Neutrophil (primary cell): ENCODE measurements around the gene LYPD6B.

Source experiments
- H3K27ac ChIP-seq: fragments of 200-600 bp; sonication (generic); 2 replicates; pipeline ENCODE4 v1.5.1; 2016; ENCODE audit warnings: mild to moderate bottlenecking, moderate library complexity
- H3K27me3 ChIP-seq: fragments of 200-600 bp; sonication (generic); 2 replicates; pipeline ENCODE4 v1.6.0; 2016; ENCODE audit warnings: mild to moderate bottlenecking
- H3K36me3 ChIP-seq: fragments of 200-600 bp; sonication (generic); 2 replicates; pipeline ENCODE4 v1.5.1; 2017
- H3K4me1 ChIP-seq, 2 experiments: fragments of 200-600 bp in 1 of 2; sonication (generic) in 1 of 2; 1 replicate in 1 of 2; 2 replicates in 1 of 2; pipeline versions ENCODE4 v1.5.1 to v1.6.1; 2013 to 2016; ENCODE audit warnings: low read depth in 1 of 2, low read length in 1 of 2, mild to moderate bottlenecking in 1 of 2, moderate library complexity in 1 of 2; ENCODE audit not compliant: control insufficient read depth in 1 of 2, insufficient read depth in 1 of 2
- H3K4me3 ChIP-seq, 2 experiments: fragments of 200-600 bp in 1 of 2; sonication (generic) in 1 of 2; 1 replicate in 1 of 2; 2 replicates in 1 of 2; pipeline ENCODE4 v1.5.1; 2013 to 2016; ENCODE audit warnings: low read depth in 1 of 2, low read length in 1 of 2, mild to moderate bottlenecking in 1 of 2, moderate library complexity in 1 of 2
- H3K9me3 ChIP-seq: fragments of 200-600 bp; sonication (generic); 2 replicates; pipeline ENCODE4 v1.5.1; 2016
- CTCF ChIP-seq: fragments of 200-600 bp; sonication (generic); IDR thresholded peaks from 2 replicates; pipeline ENCODE4 v1.5.1; 2016; ENCODE audit warnings: antibody characterized with exemption

LYPD6B gene

GRCh38 chr2:149169656-149170055 is 131.2 kb downstream of the LYPD6B start:
- no peak for TF ChIP-seq CTCF
- H3K4me3 ChIP-seq, result no peak overlapping the region
- no peaks in the 10 kb centered on the region for H3K27me3 ChIP-seq
- H3K36me3 ChIP-seq, result no peaks in the 10 kb centered on the region
- H3K4me1 ChIP-seq, result peaks cover 15 to 19% of the 10 kb centered on the region in 2 experiments
- H3K27ac ChIP-seq, result no peak overlapping the region
- H3K9me3 ChIP-seq, result no peaks in the 10 kb centered on the region

GRCh38 chr2:149170156-149170555 is 131.7 kb downstream of the LYPD6B start:
- Histone ChIP-seq H3K36me3 (no peaks in the 10 kb centered on the region), H3K27ac (no peak overlapping the region), H3K27me3 (no peaks in the 10 kb centered on the region), H3K9me3 (no peaks in the 10 kb centered on the region), H3K4me3 (no peak overlapping the region), H3K4me1 (peaks cover 15 to 19% of the 10 kb centered on the region in 2 experiments)
- TF ChIP-seq CTCF, result no peak

- peaks cover 15 to 19% of the 10 kb centered on the region in 2 experiments for H3K4me1 ChIP-seq
- no peak overlapping the region for H3K4me3 ChIP-seq
- no peaks in the 10 kb centered on the region for H3K9me3 ChIP-seq
- no peaks in the 10 kb centered on the region for H3K27me3 ChIP-seq
- H3K36me3 ChIP-seq, result no peaks in the 10 kb centered on the region
- TF ChIP-seq CTCF, result no peak
- no peak overlapping the region for H3K27ac ChIP-seq
These were observed 132.4 kb downstream of the LYPD6B start for GRCh38 chr2:149170911-149171310.

- no peaks in the 10 kb centered on the region for H3K9me3 ChIP-seq
- H3K4me3 ChIP-seq, result no peak overlapping the region
- peaks cover 4 to 5% of the 10 kb centered on the region in 2 experiments for H3K4me1 ChIP-seq
- no peaks in the 10 kb centered on the region for H3K36me3 ChIP-seq
- H3K27ac ChIP-seq, result no peak overlapping the region
- TF ChIP-seq CTCF, result no peak
- H3K27me3 ChIP-seq, result no peaks in the 10 kb centered on the region
These were observed 134.7 kb downstream of the LYPD6B start for GRCh38 chr2:149173220-149173619.

GRCh38 chr2:149175956-149176355 is 137.5 kb downstream of the LYPD6B start:
- H3K27ac ChIP-seq, result no peak overlapping the region
- TF ChIP-seq CTCF, result no peak
- no peaks in the 10 kb centered on the region for H3K36me3 ChIP-seq
- no peaks in the 10 kb centered on the region for H3K27me3 ChIP-seq
- H3K4me3 ChIP-seq, result no peak overlapping the region
- H3K4me1 ChIP-seq, result no peaks in the 10 kb centered on the region
- no peaks in the 10 kb centered on the region for H3K9me3 ChIP-seq

GRCh38 chr2:149178612-149179011 is 140.1 kb downstream of the LYPD6B start:
- H3K4me3 ChIP-seq, result no peak overlapping the region
- H3K4me1 ChIP-seq, result no peaks in the 10 kb centered on the region
- H3K27ac ChIP-seq, result no peak overlapping the region
- no peaks in the 10 kb centered on the region for H3K9me3 ChIP-seq
- H3K36me3 ChIP-seq, result no peaks in the 10 kb centered on the region
- no peaks in the 10 kb centered on the region for H3K27me3 ChIP-seq
- no peak for TF ChIP-seq CTCF
